GM12878 (cell line): ENCODE data around the gene ZNF554. TPM values are rescaled to one million over a fixed set of nuclear protein-coding genes. Genes with fewer than 3 reads are reported as not detected.
A peak's percentile ranks its signal among the peaks of the same experiment; 100 is the strongest.

Source experiments
- ATAC-seq: fragments of 200-7000 bp; cut with Tn5 transposase; 3 replicates; pipeline ENCODE4 v1.9.1; 2020; ENCODE audit warnings: mild to moderate bottlenecking, moderate library complexity
- Bru-seq: library from RNA; stranded (reverse); fragments of 400-500 nt; gene quantifications from one replicate; lab custom pipeline; 2021; lab: Mats Ljungman, UMichigan
- BruChase-seq, 2 experiments: library from RNA; stranded (reverse); fragments of 400-500 nt; gene quantifications; one replicate each; lab custom pipeline; 2021; lab: Mats Ljungman, UMichigan
- BruUV-seq: library from RNA; stranded (reverse); fragments of 400-500 nt; replicated peaks from 2 replicates; lab custom pipeline; 2021; lab: Mats Ljungman, UMichigan
- CTCF ChIA-PET: fragments of 300-600 bp; sonication (Branson Sonifier 250); formaldehyde crosslinking; extraction: SDS; loops from one replicate; lab custom pipeline; 2021; ENCODE audit warnings: inconsistent platforms; lab: Yijun Ruan, JAX
- POLR2A ChIA-PET: fragments of 350-600 bp; formaldehyde crosslinking; extraction: SDS; loops from one replicate; lab custom pipeline; 2021; ENCODE audit warnings: inconsistent platforms; lab: Charles Lee
- RAD21 ChIA-PET: fragments of 300-600 bp; sonication (Branson Sonifier 250); formaldehyde crosslinking; loops from one replicate; lab custom pipeline; 2023; ENCODE audit warnings: antibody characterized with exemption; ENCODE audit not compliant: unreplicated experiment; lab: Charles Lee
- SMC1A ChIA-PET: fragments of 300-600 bp; sonication (Branson Sonifier 250); formaldehyde crosslinking; loops from one replicate; lab custom pipeline; 2023; ENCODE audit not compliant: unreplicated experiment, uncharacterized antibody; lab: Charles Lee
- DNase-seq: peaks from one replicate; pipeline ENCODE4 v3.0.0-alpha.2; 2011; ENCODE audit warnings: low read depth, low spot score
- FAIRE-seq: peaks from 3 replicates; lab custom pipeline; 2011; peaks lifted over from hg19 to GRCh38; lab: Jason Lieb, UNC
- H2AFZ ChIP-seq: 2 replicates; pipeline ENCODE4 v1.6.0; 2011; ENCODE audit warnings: low read depth, low read length, control low read depth; ENCODE audit not compliant: control insufficient read depth
- H3K27ac ChIP-seq: 2 replicates; pipeline ENCODE4 v1.5.1; 2011; ENCODE audit warnings: control low read depth; ENCODE audit not compliant: control insufficient read depth, insufficient read depth
- H3K27me3 ChIP-seq, 2 experiments: replicated peaks in 1 of 2; 2 replicates each; pipeline versions ENCODE4 v1.6.0 to v1.6.1; 2011; ENCODE audit warnings: low read length in 1 of 2; ENCODE audit not compliant: control insufficient read depth in 2 of 2, insufficient read depth in 2 of 2
- H3K36me3 ChIP-seq, 2 experiments: 2 replicates each; pipeline ENCODE4 v1.5.1; 2011; ENCODE audit warnings: low read length in 1 of 2; ENCODE audit not compliant: control insufficient read depth in 2 of 2, insufficient read depth in 2 of 2
- H3K4me1 ChIP-seq: 2 replicates; pipeline ENCODE4 v1.6.1; 2011; ENCODE audit warnings: mild to moderate bottlenecking, low read length, moderate library complexity, mixed read lengths; ENCODE audit not compliant: control insufficient read depth, insufficient read depth
- H3K4me2 ChIP-seq: 2 replicates; pipeline ENCODE4 v1.6.0; 2011; ENCODE audit warnings: control low read depth; ENCODE audit not compliant: control insufficient read depth, insufficient read depth
- H3K4me3 ChIP-seq: fragments of 200-600 bp; sonication (generic); 2 replicates; pipeline ENCODE4 v1.5.1; 2016
- H3K79me2 ChIP-seq: 2 replicates; pipeline ENCODE4 v1.6.0; 2011; ENCODE audit warnings: low read length; ENCODE audit not compliant: control insufficient read depth, insufficient read depth
- H3K9ac ChIP-seq: 2 replicates; pipeline ENCODE4 v1.8.0; 2011; ENCODE audit warnings: low read length, control low read depth, mixed read lengths; ENCODE audit not compliant: control insufficient read depth, insufficient read depth
- H3K9me3 ChIP-seq: replicated peaks from 3 replicates; pipeline ENCODE4 v1.5.1; 2011; ENCODE audit warnings: mild to moderate bottlenecking, low read length; ENCODE audit not compliant: control insufficient read depth, insufficient read depth
- H4K20me1 ChIP-seq: 2 replicates; pipeline ENCODE4 v1.6.0; 2011; ENCODE audit not compliant: control insufficient read depth, insufficient read depth
- CEBPB ChIP-seq, 2 experiments: fragments of 150-350 bp in 1 of 2; IDR thresholded peaks; 2 replicates each; pipeline ENCODE4 v1.6.1; 2012 to 2014; ENCODE audit warnings: low read depth in 2 of 2, low read length in 2 of 2, borderline replicate concordance in 1 of 2, inconsistent platforms in 1 of 2
- EP300 ChIP-seq, 2 experiments: fragments of 150-350 bp in 1 of 2; IDR thresholded peaks; 2 replicates each; pipeline ENCODE4 v1.6.1; 2011 to 2012; ENCODE audit warnings: low read depth in 2 of 2, low read length in 2 of 2, borderline replicate concordance in 1 of 2, improper control_type of control experiment in 1 of 2, inconsistent platforms in 1 of 2; ENCODE audit not compliant: control insufficient read depth in 1 of 2
- HDAC2 ChIP-seq: fragments of 200-600 bp; sonication (generic); IDR thresholded peaks from 2 replicates; pipeline ENCODE4 v1.6.1; 2017
- HDAC6 ChIP-seq: fragments of 200-600 bp; sonication (generic); IDR thresholded peaks from one replicate; pipeline ENCODE4 v1.8.0; 2017; ENCODE audit warnings: antibody characterized with exemption; ENCODE audit not compliant: unreplicated experiment
- HDGF ChIP-seq: fragments of 450-650 bp; IDR thresholded peaks from 2 replicates; pipeline ENCODE4 v1.6.1; 2016; ENCODE audit warnings: antibody characterized with exemption
- IKZF1 ChIP-seq: fragments of 450-650 bp; conservative IDR thresholded peaks from 2 replicates; pipeline ENCODE4 v1.6.1; 2017; ENCODE audit warnings: antibody characterized with exemption, mild to moderate bottlenecking
- JUND ChIP-seq: IDR thresholded peaks from 2 replicates; pipeline ENCODE4 v1.6.1; 2012; ENCODE audit warnings: low read depth, mild to moderate bottlenecking, low read length, improper control_type of control experiment, moderate library complexity
- KAT2A ChIP-seq: conservative IDR thresholded peaks from 2 replicates; pipeline ENCODE4 v1.6.1; 2011; ENCODE audit warnings: low read depth, low read length; ENCODE audit not compliant: control insufficient read depth
- MEF2A ChIP-seq: IDR thresholded peaks from 2 replicates; pipeline ENCODE4 v1.6.1; 2011; ENCODE audit warnings: low read depth, mild to moderate bottlenecking, low read length, moderate library complexity; ENCODE audit not compliant: insufficient read depth
- RAD51 ChIP-seq: fragments of 450-650 bp; IDR thresholded peaks from 2 replicates; pipeline ENCODE4 v1.6.1; 2016; ENCODE audit warnings: moderate library complexity, mild to moderate bottlenecking, inconsistent platforms
- SIN3A ChIP-seq: IDR thresholded peaks from 2 replicates; pipeline ENCODE4 v1.6.1; 2012; ENCODE audit warnings: low read depth, low read length, improper control_type of control experiment
- SIX5 ChIP-seq: IDR thresholded peaks from 2 replicates; pipeline ENCODE4 v1.6.1; 2011; ENCODE audit warnings: mild to moderate bottlenecking, low read depth, low read length, moderate library complexity; ENCODE audit not compliant: severe bottlenecking
- SMAD5 ChIP-seq: IDR thresholded peaks from 2 replicates; pipeline ENCODE4 v1.6.1; 2016; ENCODE audit warnings: antibody characterized with exemption, low read depth
- SREBF1 ChIP-seq: IDR thresholded peaks from 2 replicates; pipeline ENCODE4 v1.6.1; 2012; ENCODE audit warnings: mild to moderate bottlenecking, low read length
- TCF3 ChIP-seq: IDR thresholded peaks from 2 replicates; pipeline ENCODE4 v1.6.1; 2012; ENCODE audit warnings: low read depth, mild to moderate bottlenecking, low read length, borderline replicate concordance; ENCODE audit not compliant: insufficient read depth
- YBX1 ChIP-seq: fragments of 450-650 bp; IDR thresholded peaks from 2 replicates; pipeline ENCODE4 v1.6.1; 2016; ENCODE audit warnings: antibody characterized with exemption
- ZBED1 ChIP-seq: IDR thresholded peaks from 2 replicates; pipeline ENCODE4 v1.6.1; 2016; ENCODE audit warnings: borderline replicate concordance
- ZNF24 ChIP-seq: fragments of 450-650 bp; IDR thresholded peaks from 2 replicates; pipeline ENCODE4 v1.6.1; 2017; ENCODE audit warnings: antibody characterized with exemption, mild to moderate bottlenecking
- WGBS: methylation state at CpG from one replicate; pipeline ENCODE4 v1.1.6; 2016; ENCODE audit warnings: low lambda C conversion rate; ENCODE audit not compliant: insufficient replicate concordance, insufficient coverage; ENCODE audit errors: missing lambda C conversion rate; 5-methylcytosine and 5-hydroxymethylcytosine counted together
- in situ Hi-C: fragments of 300-500 bp; cut with MboI; formaldehyde crosslinking; loops from 9 replicates; pipeline ENCODE4 v1.14.3; 2018; ENCODE audit warnings: mixed read lengths
- intact Hi-C: fragments of 100-400 bp; cut with micrococcal nuclease; formaldehyde crosslinking; loops from one replicate; pipeline ENCODE4 v1.14.2; 2022; ENCODE audit not compliant: unreplicated experiment
- long read RNA-seq, 2 experiments: library from polyadenylated mRNA; unstranded; transcript quantifications; one replicate each; pipeline ENCODE4 v2.0.0, GENCODE V29; 2019 to 2020
- polyA minus RNA-seq, 3 experiments: library from RNA; depleted of rRNA, polyadenylated mRNA; stranded (reverse); fragments of >200 nt; gene quantifications; 2 replicates each; pipeline ENCODE4 v1.2.3, GENCODE V29; 2011
- polyA plus RNA-seq, 11 experiments: library from polyadenylated mRNA; depleted of rRNA in 4 of 11; unstranded in 6 of 11; stranded (reverse) in 5 of 11; fragments of >200 nt; fragmentation: Nextera tagmentation in 4 of 11; fragmentation: Illumina TruSeq in 1 of 11; extraction: Ambion mirVana in 4 of 11; extraction: Trizol in 1 of 11; gene quantifications; 1 replicate in 1 of 11; 2 replicates in 10 of 11; pipeline versions ENCODE4 v1.2.1 to v1.2.3, GENCODE V29; 2011 to 2016; ENCODE audit warnings: inconsistent platforms in 2 of 11, missing spikeins in 2 of 11, low read depth in 1 of 11
- total RNA-seq, 4 experiments: library from RNA; depleted of rRNA in 3 of 4; stranded (reverse); fragments of >200 nt in 3 of 4; fragmentation: Illumina TruSeq in 1 of 4; extraction: Trizol in 1 of 4; gene quantifications; 2 replicates each; pipeline versions ENCODE4 v1.2.1 to v1.2.3, GENCODE V29; 2013 to 2021
- TF ChIP-seq, protein P1 (sequence below): fragments of 450-650 bp; IDR thresholded peaks from 2 replicates; pipeline ENCODE4 v1.6.1; 2014; ENCODE audit warnings: mild to moderate bottlenecking
- TF ChIP-seq, protein P2 (sequence below): IDR thresholded peaks from 2 replicates; pipeline ENCODE4 v1.6.1; 2011; ENCODE audit warnings: low read depth, mild to moderate bottlenecking, low read length, moderate library complexity, borderline replicate concordance; ENCODE audit errors: extremely low read depth

Gene ZNF554
- total RNA-seq (2013; cell fraction: nucleolus; rRNA removed), result 7.0 and 7.1 TPM in 2 replicates
- total RNA-seq (2014; rRNA removed) (1.7 and 2.1 TPM in 2 replicates), total RNA-seq (2014; rRNA removed; fragmentation: Illumina TruSeq; extraction: Trizol) (1.5 and 1.8 TPM in 2 replicates), total RNA-seq (2021) (1.7 TPM in 2 replicates), polyA plus RNA-seq (2011; rRNA removed) (1.3 and 1.7 TPM in 2 replicates), polyA plus RNA-seq (2014; fragmentation: Illumina TruSeq; extraction: Trizol) (1.2 and 1.4 TPM in 2 replicates), polyA plus RNA-seq (2014; fragmentation: Nextera tagmentation; extraction: Ambion mirVana) (under 1 TPM; 0.19 to 0.38 TPM), polyA plus RNA-seq (2014; rRNA removed) (0.96 and 1.3 TPM in 2 replicates), polyA plus RNA-seq (2016; fragmentation: Nextera tagmentation; extraction: Ambion mirVana) (1 to 10 TPM; 1.2 to 1.4 TPM), polyA minus RNA-seq (2011; rRNA and poly(A)+ RNA removed) (1.3 and 1.6 TPM in 2 replicates), Bru-seq, nascent RNA (percentile 52 among the genes with signal in this experiment), BruChase-seq, experiment 1, labeled RNA remaining after a 6-hour chase (percentile 52 among the genes with signal in this experiment), BruChase-seq, experiment 2, labeled RNA remaining after a 2-hour chase (percentile 51 among the genes with signal in this experiment)
- 0.98 TPM for polyA plus RNA-seq (2011; ENCODE audit: low read depth)
- 1.1 and 1.2 TPM in 2 replicates for polyA plus RNA-seq (2011; cell fraction: cytosol; rRNA removed)
- polyA plus RNA-seq (2011; cell fraction: nucleus; rRNA removed), result 1.1 TPM in 2 replicates
- 1.1 and 1.4 TPM in 2 replicates for polyA plus RNA-seq (2012)
- 0.94 and 1.6 TPM in 2 replicates for polyA minus RNA-seq (2011; cell fraction: cytosol; rRNA and poly(A)+ RNA removed)
- 0.48 and 0.77 TPM in 2 replicates for polyA minus RNA-seq (2011; cell fraction: nucleus; rRNA and poly(A)+ RNA removed)
- long read RNA-seq, experiment 1, result 0 reads
- long read RNA-seq, experiment 2, partial matches to known transcripts, result 0 of 5 reads
- long read RNA-seq, experiment 2, other reads (novel, unspliced or antisense), result 5 of 5 reads

DNA sequence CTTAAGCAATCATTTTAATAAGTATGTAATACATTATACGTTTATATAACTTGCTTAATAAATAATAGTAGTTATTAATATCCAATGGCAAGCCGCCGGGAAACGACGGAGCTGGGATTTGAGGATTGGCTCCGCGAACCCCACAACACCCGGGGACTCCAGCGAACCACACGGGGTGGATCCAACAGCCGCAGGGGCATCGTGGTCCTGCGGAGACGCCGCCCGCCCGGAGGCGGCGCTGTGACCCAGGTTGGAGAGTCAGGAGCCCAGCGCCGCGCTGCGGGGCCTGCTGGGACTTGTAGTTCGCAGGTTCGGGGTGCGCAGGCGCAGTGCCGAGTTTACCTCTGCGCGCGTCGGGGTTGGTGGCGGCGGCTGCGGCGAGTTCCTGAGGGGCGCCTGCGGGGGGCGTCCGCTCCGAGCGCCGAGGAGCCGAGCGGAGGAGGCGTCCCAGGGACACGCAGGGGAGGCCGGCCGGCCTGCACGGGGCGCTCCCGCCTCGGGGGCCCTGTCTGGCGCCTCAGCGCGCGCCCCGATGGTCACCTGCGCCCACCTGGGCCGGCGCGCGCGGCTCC lies at the start of gene ZNF554:
Gene ZNF554, plus strand, starts transcription at position 329 of the 572 bp plus-strand sequence. Its CDS starts 204 bp downstream, at position 533.
- Histone ChIP-seq H3K4me1 (no peaks in the 10 kb centered on the region), H3K9me3 (no peaks in the 10 kb centered on the region), H3K9ac (peak within 1 kb of the TSS; percentile 67), H3K27me3 (no peaks in the 10 kb centered on the region), H3K27ac (no peak within 1 kb of the TSS), H3K79me2 (no peaks in the 10 kb centered on the region; the same call in 1 of the 2 replicates), H3K4me2 (peak within 1 kb of the TSS; percentile 99), H4K20me1 (no peaks in the 10 kb centered on the region), H2AFZ (peak within 1 kb of the TSS; percentile 86), H3K4me3 (peak within 1 kb of the TSS; percentile 80), H3K36me3 (no peaks in the 10 kb centered on the region)
- intact Hi-C loops, result loop anchor here (2.0 kb wide), 1 partner anchor 31 kb away; no protein-coding TSS in a partner anchor
- BruUV-seq, result no TSS peak
- ChIA-PET RAD21 (no interaction called here), CTCF (interaction anchor here (0.7 to 1.6 kb wide), 4 partner anchors 15 to 288 kb away, joined by 3 to 5 read pairs (median 4); no protein-coding TSS in a partner anchor), SMC1A (interaction anchor here (1.0 to 1.6 kb wide), 2 partner anchors 15 to 171 kb away, joined by 3 to 5 read pairs; no protein-coding TSS in a partner anchor), POLR2A (no interaction called here)
- DNase-seq (peak; percentile 74), FAIRE-seq (peak; percentile 93), ATAC-seq (peak; percentile 99)
- WGBS, result 1% methylated on average over 34 of the region's 64 CpGs
- in situ Hi-C loops, result no loop called here
- TF ChIP-seq EP300 (IDR thresholded peaks at IDR 0.05; ENCODE audit: borderline replicate concordance in 1 of 2, control insufficient read depth in 1 of 2, low read depth in 2 of 2, low read length in 2 of 2) (0 out of 4 replicates have a peak, but pooled peaks of 1 of the 2 experiments have one; percentile 27), ZBED1 (no peak), HDGF (no peak), TCF3 (0 out of 2 replicates have a peak, but pooled peaks have one; percentile 6), SIN3A (peak; percentile 55; the same call in 1 of the 2 replicates), MEF2A (0 out of 2 replicates have a peak, but pooled peaks have one; percentile 47), YBX1 (no peak), RAD51 (no peak), HDAC2 (no peak), KAT2A (no peak), SREBF1 (peak; percentile 83), IKZF1 (peak; percentile 100), HDAC6 (peak; percentile 21), SMAD5 (no peak), JUND (0 out of 2 replicates have a peak, but pooled peaks have one; percentile 55), ZNF24 (peak; percentile 61), SIX5 (peak; percentile 95), CEBPB (IDR thresholded peaks at IDR 0.05; ENCODE audit: borderline replicate concordance in 1 of 2, low read depth in 2 of 2, low read length in 2 of 2) (no peak)
- TF ChIP-seq, protein P1, sequence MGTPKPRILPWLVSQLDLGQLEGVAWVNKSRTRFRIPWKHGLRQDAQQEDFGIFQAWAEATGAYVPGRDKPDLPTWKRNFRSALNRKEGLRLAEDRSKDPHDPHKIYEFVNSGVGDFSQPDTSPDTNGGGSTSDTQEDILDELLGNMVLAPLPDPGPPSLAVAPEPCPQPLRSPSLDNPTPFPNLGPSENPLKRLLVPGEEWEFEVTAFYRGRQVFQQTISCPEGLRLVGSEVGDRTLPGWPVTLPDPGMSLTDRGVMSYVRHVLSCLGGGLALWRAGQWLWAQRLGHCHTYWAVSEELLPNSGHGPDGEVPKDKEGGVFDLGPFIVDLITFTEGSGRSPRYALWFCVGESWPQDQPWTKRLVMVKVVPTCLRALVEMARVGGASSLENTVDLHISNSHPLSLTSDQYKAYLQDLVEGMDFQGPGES, result no peak
- TF ChIP-seq, protein P2, sequence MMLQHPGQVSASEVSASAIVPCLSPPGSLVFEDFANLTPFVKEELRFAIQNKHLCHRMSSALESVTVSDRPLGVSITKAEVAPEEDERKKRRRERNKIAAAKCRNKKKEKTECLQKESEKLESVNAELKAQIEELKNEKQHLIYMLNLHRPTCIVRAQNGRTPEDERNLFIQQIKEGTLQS, result peak; percentile 78
